ENCODE results near the gene NEU2. TPM values are rescaled to one million over a fixed set of nuclear protein-coding genes. Genes with fewer than 3 reads are reported as not detected.
A peak's percentile ranks its signal among the peaks of the same experiment; 100 is the strongest.

Gene NEU2
- total and polyA plus RNA-seq, 2 of the 4 experiments (the other 2 are of a cell fraction) = not detected

GRCh38 chr2:233058717-233059546, 26.5 kb downstream of the NEU2 start:
- no peak overlapping the region for H3K4me3 ChIP-seq (ENCODE audit: insufficient read depth, low read depth, low read length)
- DNase-seq (no peak), ATAC-seq (ENCODE audit: low read depth) (no peak)
- no peak overlapping the region for H4K91ac ChIP-seq (ENCODE audit: insufficient read depth, low read depth, low read length)
- H3K27me3 ChIP-seq (ENCODE audit: control insufficient read depth, insufficient read depth, low read length) = peaks cover 10% of the 10 kb centered on the region
- TF ChIP-seq USF2 (IDR thresholded peaks at IDR 0.05; ENCODE audit: low read depth, low read length) (no peak), RFX5 (IDR thresholded peaks at IDR 0.05; ENCODE audit: low read depth, low read length) (no peak), RAD21 (IDR thresholded peaks at IDR 0.05; ENCODE audit: low read length) (no peak), RCOR1 (IDR thresholded peaks at IDR 0.05; ENCODE audit: insufficient replicate concordance, low read length) (no peak), NFE2L2 (IDR thresholded peaks at IDR 0.05; ENCODE audit: low read depth, low read length) (no peak), CHD1 (IDR thresholded peaks at IDR 0.05; ENCODE audit: low read depth, low read length) (no peak), MAFK (IDR thresholded peaks at IDR 0.05; ENCODE audit: low read depth, low read length) (no peak), MXI1 (IDR thresholded peaks at IDR 0.05; ENCODE audit: borderline replicate concordance, low read depth, low read length) (no peak)
- TF ChIP-seq, protein P1, sequence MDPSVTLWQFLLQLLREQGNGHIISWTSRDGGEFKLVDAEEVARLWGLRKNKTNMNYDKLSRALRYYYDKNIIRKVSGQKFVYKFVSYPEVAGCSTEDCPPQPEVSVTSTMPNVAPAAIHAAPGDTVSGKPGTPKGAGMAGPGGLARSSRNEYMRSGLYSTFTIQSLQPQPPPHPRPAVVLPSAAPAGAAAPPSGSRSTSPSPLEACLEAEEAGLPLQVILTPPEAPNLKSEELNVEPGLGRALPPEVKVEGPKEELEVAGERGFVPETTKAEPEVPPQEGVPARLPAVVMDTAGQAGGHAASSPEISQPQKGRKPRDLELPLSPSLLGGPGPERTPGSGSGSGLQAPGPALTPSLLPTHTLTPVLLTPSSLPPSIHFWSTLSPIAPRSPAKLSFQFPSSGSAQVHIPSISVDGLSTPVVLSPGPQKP (IDR thresholded peaks at IDR 0.05; ENCODE audit: borderline replicate concordance, low read depth, low read length) = no peak
- ChIA-PET CTCF (no interaction called here), POLR2A (ENCODE audit: unreplicated experiment) (interaction anchor here (0.6 kb wide), 1 partner anchor 227 kb away, joined by 3 read pairs; no protein-coding TSS in a partner anchor)
- H2BK5ac ChIP-seq (ENCODE audit: low read depth, low read length, poor library complexity, severe bottlenecking) = no peak overlapping the region
- dilution Hi-C loops (cut with HindIII; ENCODE audit: low sequenced_read_pairs, unreplicated experiment) = no loop called here
- no peak overlapping the region for H3K4me2 ChIP-seq (ENCODE audit: low read depth, low read length)
- 94% methylated on average over 2 of the region's 24 CpGs; no CpG with 5 or more reads in 1 of the 2 experiments for WGBS, 2 experiments (ENCODE audit: extremely low coverage in 2 of 2, insufficient read length in 1 of 2)
- no peaks in the 10 kb centered on the region for H3K36me3 ChIP-seq (ENCODE audit: control insufficient read depth, insufficient read depth, low read length)
- no peak overlapping the region for H3K56ac ChIP-seq (ENCODE audit: extremely low read depth, insufficient read depth, low read length)
- H3K4me1 ChIP-seq (ENCODE audit: control insufficient read depth, insufficient read depth, low read length) = peaks cover 4% of the 10 kb centered on the region; the same call in 1 of the 2 replicates
- intact Hi-C loops (cut with micrococcal nuclease) = no loop called here
- no peaks in the 10 kb centered on the region for H3K9me1 ChIP-seq (ENCODE audit: insufficient read depth, low read length)
- no peak overlapping the region for H3K4ac ChIP-seq (ENCODE audit: low read depth, low read length)
- H2BK15ac ChIP-seq (ENCODE audit: low read depth, low read length) = no peak overlapping the region
- H2AFZ ChIP-seq (replicated peaks; ENCODE audit: low read length, poor library complexity) = peak overlapping the region; percentile 11
- H2BK20ac ChIP-seq (ENCODE audit: low read depth, low read length) = no peak overlapping the region
- H2BK120ac ChIP-seq (ENCODE audit: low read depth, low read length) = no peak overlapping the region
- no peak overlapping the region for H4K5ac ChIP-seq (ENCODE audit: low read depth, low read length)
- H3K9me3 ChIP-seq (ENCODE audit: control insufficient read depth, insufficient read depth, low read length) = no peaks in the 10 kb centered on the region
- no peak overlapping the region for H4K8ac ChIP-seq (ENCODE audit: low read depth in 2 of 2, low read length in 2 of 2)
- H3K79me1 ChIP-seq (ENCODE audit: low read depth in 1 of 2, low read length in 2 of 2) = no peaks in the 10 kb centered on the region
- no peak overlapping the region for H3K27ac ChIP-seq (ENCODE audit: insufficient read depth, low read length)
- in situ Hi-C loops (cut with MboI; ENCODE audit: low sequenced_read_pairs) = loop anchor here (10.0 kb wide), 1 partner anchor 204 kb away; no protein-coding TSS in a partner anchor
- H2AK9ac ChIP-seq (replicated peaks; ENCODE audit: low read depth, low read length, poor library complexity) = no peak overlapping the region
- H3K9ac ChIP-seq (ENCODE audit: low read depth, low read length) = no peak overlapping the region
- H3K18ac ChIP-seq (ENCODE audit: low read depth, low read length) = no peak overlapping the region
- no peak overlapping the region for H3K14ac ChIP-seq (replicated peaks; ENCODE audit: low read depth, low read length)
- H2AK5ac ChIP-seq (ENCODE audit: low read depth, low read length) = no peak overlapping the region
- BruUV-seq (replicated peaks) = no TSS peak
- no peaks in the 10 kb centered on the region for H4K20me1 ChIP-seq (ENCODE audit: insufficient read depth, low read length)
- H3K23ac ChIP-seq (ENCODE audit: low read depth, low read length) = no peak overlapping the region

All from IMR-90 (cell line).